ENCODE data around the gene ATP7B.

ATP7B gene

DNA sequence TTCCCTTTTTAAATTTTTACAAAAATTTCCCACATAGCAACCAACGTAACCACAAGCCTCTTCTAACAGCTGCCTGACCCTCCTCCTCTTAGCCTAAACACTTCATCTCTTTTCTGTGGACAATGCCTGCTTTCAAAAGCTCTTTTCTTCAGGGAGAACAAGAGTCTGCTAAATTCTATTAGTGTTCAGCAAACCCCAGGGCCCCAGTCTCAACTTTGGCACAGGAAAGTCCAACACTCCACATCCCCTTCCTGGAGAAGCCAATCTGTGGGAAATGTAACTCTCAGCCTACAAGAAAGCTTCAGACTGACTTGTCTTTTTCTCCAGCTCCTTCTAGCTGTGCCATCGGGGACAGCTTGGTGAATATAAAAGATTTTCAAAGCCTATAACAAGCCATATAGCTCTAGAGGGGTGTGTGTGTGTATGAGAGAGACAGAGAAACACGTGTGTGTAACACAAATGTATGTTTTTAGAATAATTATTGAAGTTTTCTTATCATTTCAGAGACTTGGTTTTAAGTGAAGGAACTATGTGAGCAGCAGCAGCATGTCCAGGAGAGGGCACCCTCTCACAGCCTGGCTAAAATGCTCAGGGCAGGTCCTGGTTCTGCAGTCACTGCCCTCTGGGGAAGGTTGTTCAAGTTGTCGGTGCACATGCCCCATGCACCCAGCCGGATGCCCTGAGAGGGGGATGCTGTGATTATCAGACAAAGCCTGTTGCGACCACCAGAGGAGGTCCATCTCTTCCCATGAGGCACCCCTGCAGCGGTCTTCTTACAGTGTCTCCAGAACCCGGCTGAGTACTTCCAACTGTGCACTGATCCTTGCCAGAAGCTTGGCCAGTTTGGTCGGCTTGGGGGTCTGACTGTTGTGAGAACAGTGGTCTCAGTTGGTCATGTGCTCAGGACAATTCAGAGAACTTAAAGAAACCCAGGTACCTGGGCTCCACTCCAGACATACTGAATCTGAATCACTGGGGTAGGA, 115.1 kb downstream of the ATP7B start:
- TF ChIP-seq, protein P1, sequence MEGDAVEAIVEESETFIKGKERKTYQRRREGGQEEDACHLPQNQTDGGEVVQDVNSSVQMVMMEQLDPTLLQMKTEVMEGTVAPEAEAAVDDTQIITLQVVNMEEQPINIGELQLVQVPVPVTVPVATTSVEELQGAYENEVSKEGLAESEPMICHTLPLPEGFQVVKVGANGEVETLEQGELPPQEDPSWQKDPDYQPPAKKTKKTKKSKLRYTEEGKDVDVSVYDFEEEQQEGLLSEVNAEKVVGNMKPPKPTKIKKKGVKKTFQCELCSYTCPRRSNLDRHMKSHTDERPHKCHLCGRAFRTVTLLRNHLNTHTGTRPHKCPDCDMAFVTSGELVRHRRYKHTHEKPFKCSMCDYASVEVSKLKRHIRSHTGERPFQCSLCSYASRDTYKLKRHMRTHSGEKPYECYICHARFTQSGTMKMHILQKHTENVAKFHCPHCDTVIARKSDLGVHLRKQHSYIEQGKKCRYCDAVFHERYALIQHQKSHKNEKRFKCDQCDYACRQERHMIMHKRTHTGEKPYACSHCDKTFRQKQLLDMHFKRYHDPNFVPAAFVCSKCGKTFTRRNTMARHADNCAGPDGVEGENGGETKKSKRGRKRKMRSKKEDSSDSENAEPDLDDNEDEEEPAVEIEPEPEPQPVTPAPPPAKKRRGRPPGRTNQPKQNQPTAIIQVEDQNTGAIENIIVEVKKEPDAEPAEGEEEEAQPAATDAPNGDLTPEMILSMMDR (IDR thresholded peaks at IDR 0.05; ENCODE audit: low read length, missing control alignments): peak; percentile 92

DNA sequence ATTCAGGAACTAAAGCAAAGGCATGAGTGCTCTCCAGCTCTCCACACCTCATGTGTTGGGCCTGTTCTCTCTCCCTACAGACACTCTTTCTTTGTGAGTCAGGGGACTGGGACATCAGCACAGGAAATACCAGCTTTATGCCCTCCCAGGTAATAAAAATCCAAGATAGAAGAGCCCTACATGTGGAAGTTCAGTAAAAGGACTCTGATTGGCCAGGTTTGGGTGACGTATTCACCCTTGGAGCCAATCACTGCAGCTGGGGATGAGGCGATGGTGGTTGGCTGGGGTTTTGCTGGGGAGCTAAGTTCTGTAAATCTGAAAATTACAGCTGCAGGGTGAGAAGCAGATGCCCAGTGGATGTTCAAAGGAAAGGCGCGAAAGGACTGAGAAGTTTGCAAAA, 117.0 kb downstream of the ATP7B start:
- no peak for DNase-seq (ENCODE audit: low read depth)
- H3K4me3 ChIP-seq (replicated peaks; ENCODE audit: low read depth, low read length): no peak overlapping the region
- TF ChIP-seq, protein P1 (IDR thresholded peaks at IDR 0.05; ENCODE audit: low read length, missing control alignments): no peak

More for the DNA sequence above, 115.1 kb downstream of the ATP7B start:
- peak; percentile 77 for DNase-seq (ENCODE audit: low read depth)
- no peak overlapping the region for H3K4me3 ChIP-seq (replicated peaks; ENCODE audit: low read depth, low read length)

DNA sequence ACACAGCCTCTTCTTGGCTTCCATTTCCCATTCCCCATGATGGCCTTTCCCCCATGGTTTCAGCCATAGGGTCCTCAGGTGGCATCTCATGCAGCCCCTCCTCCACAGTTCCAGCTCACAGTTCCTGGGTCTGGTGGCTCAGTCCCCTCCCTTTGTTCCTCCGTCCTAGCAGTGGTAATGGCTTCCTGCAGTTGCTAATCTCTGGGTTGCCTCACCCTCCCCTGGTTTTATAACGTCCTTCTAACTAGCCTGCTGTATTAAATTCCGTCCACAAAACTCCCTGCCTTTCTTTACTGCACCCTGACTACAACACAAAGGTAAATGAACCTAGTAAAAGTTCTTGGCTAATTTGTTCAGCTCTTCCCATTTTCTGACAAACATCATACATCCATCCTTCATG, 118.6 kb downstream of the ATP7B start:
- no peak for DNase-seq (ENCODE audit: low read depth)
- TF ChIP-seq, protein P1 (IDR thresholded peaks at IDR 0.05; ENCODE audit: low read length, missing control alignments): no peak

DNA sequence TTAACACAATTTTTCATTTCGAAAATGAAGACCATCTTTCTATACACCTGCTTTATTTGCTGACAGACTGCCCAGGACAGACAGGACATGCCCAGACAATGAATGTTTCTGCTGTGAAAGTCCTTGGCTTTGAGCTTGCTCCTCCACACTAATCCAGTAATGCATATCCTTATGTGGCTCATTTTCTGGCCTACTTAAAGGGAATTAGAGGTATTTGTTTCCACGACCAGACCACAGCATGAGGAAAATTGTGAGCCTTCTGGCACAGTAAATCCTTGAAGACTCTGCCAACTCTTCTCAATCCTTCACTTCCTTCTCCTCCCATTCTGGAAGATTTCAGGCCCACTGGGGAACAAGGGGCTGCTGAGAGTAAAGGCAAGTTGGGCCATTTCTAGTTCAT, 123.8 kb downstream of the ATP7B start:
- no peak for DNase-seq (ENCODE audit: low read depth)
- TF ChIP-seq, protein P1 (IDR thresholded peaks at IDR 0.05; ENCODE audit: low read length, missing control alignments): no peak
- H3K4me3 ChIP-seq (replicated peaks; ENCODE audit: low read depth, low read length): no peak overlapping the region

More for the DNA sequence above, 118.6 kb downstream of the ATP7B start:
- no peak overlapping the region for H3K4me3 ChIP-seq (replicated peaks; ENCODE audit: low read depth, low read length)

DNA sequence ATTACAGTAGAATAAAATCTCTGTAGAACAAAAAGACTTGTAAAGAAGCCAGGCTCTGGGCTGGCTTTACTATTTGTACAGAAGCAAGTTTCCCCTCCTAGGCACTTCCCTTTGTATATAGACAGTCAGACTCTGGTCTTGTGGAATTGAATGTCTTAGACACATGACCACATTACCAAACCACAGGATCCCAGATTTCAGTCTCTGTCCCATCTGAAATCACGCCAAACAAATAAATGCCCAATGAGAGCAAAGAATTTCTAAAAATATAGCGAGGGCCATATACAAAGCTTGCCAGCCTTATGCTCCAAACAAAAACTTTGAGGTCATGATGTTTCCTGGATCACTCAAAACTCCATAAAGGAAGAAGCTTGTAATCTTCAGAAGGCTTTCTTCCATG, 125.6 kb downstream of the ATP7B start:
- TF ChIP-seq, protein P1 (IDR thresholded peaks at IDR 0.05; ENCODE audit: low read length, missing control alignments): no peak
- no peak for DNase-seq (ENCODE audit: low read depth)
- H3K4me3 ChIP-seq (replicated peaks; ENCODE audit: low read depth, low read length): no peak overlapping the region

DNA sequence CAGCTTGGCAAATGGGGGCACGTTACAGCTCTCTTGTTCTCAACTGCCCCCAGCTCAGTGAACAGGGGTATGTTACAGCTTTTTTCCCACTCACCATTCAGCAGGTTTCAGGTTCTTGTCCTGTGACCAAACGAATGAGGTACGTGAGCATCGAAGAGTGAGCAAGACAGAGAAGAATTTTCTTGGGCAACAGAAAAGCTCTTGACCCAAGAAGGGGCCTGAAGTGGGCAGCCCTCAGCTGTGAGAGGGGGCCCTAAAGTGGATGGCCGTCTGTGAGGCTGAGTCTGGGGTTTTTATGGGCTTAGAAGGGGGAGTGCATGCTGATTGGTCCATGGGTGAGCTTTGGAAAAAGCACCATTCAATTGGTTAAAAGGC, 128.0 kb downstream of the ATP7B start:
- DNase-seq (ENCODE audit: low read depth): no peak
- no peak overlapping the region for H3K4me3 ChIP-seq (replicated peaks; ENCODE audit: low read depth, low read length)
- TF ChIP-seq, protein P1 (IDR thresholded peaks at IDR 0.05; ENCODE audit: low read length, missing control alignments): no peak
